ENCODE measurements around the gene KIAA1210.

Gene KIAA1210

GRCh38 chrX:119127650-119128049, at the start of gene KIAA1210:
Gene KIAA1210 (minus strand): TSS chrX:119127812. CDS start chrX:119123642, 4,170 bp downstream.
- DNase-seq (ENCODE audit: low spot score): no peak

- DNase-seq (ENCODE audit: low spot score): no peak
These were observed 49.7 kb upstream of the KIAA1210 start for GRCh38 chrX:119177278-119177677.

GRCh38 chrX:119174900-119175299, 47.3 kb upstream of the KIAA1210 start:
- DNase-seq (ENCODE audit: low spot score): no peak

- DNase-seq (ENCODE audit: low spot score): no peak
These were observed 40.5 kb upstream of the KIAA1210 start for GRCh38 chrX:119168104-119168503.

GRCh38 chrX:119158226-119158625, 30.6 kb upstream of the KIAA1210 start:
- DNase-seq (ENCODE audit: low spot score): no peak

- DNase-seq (ENCODE audit: low spot score): peak; percentile 26
These were observed 28.6 kb upstream of the KIAA1210 start for GRCh38 chrX:119156241-119156640.

GRCh38 chrX:119155416-119156035, 27.9 kb upstream of the KIAA1210 start:
- DNase-seq (ENCODE audit: low spot score): peak; percentile 62

- no peak for DNase-seq (ENCODE audit: low spot score)
These were observed 23.4 kb upstream of the KIAA1210 start for GRCh38 chrX:119151051-119151380.

GRCh38 chrX:119150163-119151050, 22.8 kb upstream of the KIAA1210 start:
- DNase-seq (ENCODE audit: low spot score): no peak

GRCh38 chrX:119147486-119147885, 19.9 kb upstream of the KIAA1210 start:
- peak; percentile 41 for DNase-seq (ENCODE audit: low spot score)

GRCh38 chrX:119145241-119145653, 17.6 kb upstream of the KIAA1210 start:
- peak; percentile 22 for DNase-seq (ENCODE audit: low spot score)

GRCh38 chrX:119134466-119134865, 6.9 kb upstream of the KIAA1210 start:
- no peak for DNase-seq (ENCODE audit: low spot score)

GRCh38 chrX:119132961-119133360, 5.3 kb upstream of the KIAA1210 start:
- DNase-seq (ENCODE audit: low spot score): no peak

- DNase-seq (ENCODE audit: low spot score): no peak
These were observed 4.7 kb upstream of the KIAA1210 start for GRCh38 chrX:119132316-119132715.

- DNase-seq (ENCODE audit: low spot score): no peak
These were observed 3.3 kb upstream of the KIAA1210 start for GRCh38 chrX:119130911-119131310.

GRCh38 chrX:119121341-119121740, 6.3 kb downstream of the KIAA1210 start:
- peak; percentile 33 for DNase-seq (ENCODE audit: low spot score)

GRCh38 chrX:119118780-119119395, 8.7 kb downstream of the KIAA1210 start:
- peak; percentile 48 for DNase-seq (ENCODE audit: low spot score)

GRCh38 chrX:119107206-119107605, 20.4 kb downstream of the KIAA1210 start:
- DNase-seq (ENCODE audit: low spot score): no peak

GRCh38 chrX:119105826-119106225, 21.8 kb downstream of the KIAA1210 start:
- no peak for DNase-seq (ENCODE audit: low spot score)

- no peak for DNase-seq (ENCODE audit: low spot score)
These were observed 26.4 kb downstream of the KIAA1210 start for GRCh38 chrX:119101168-119101567.

GRCh38 chrX:119095936-119096335, 31.7 kb downstream of the KIAA1210 start:
- no peak for DNase-seq (ENCODE audit: low spot score)

- DNase-seq (ENCODE audit: low spot score): no peak
These were observed 32.8 kb downstream of the KIAA1210 start for GRCh38 chrX:119094819-119095218.
